NCI-H2081 (cell line): Measurements from ENCODE around the gene SNAPC2.
"Not testable (repeated sequence)": the region's sequence is repeated elsewhere in the genome, so short reads cannot be mapped to it uniquely, and the experiment has no call there.

Experiments
- DNase-seq, 2 experiments: peaks; one replicate each; lab custom pipeline; 2025; lab: John Stamatoyannopoulos, UW

The SNAPC2 gene

GRCh38 chr19:7909471-7910067, 10.6 kb upstream of the SNAPC2 start:
- DNase-seq: no peak

- no peak for DNase-seq
Observed at GRCh38 chr19:7910321-7911161, 9.6 kb upstream of the SNAPC2 start.

GRCh38 chr19:7911508-7912143, 8.5 kb upstream of the SNAPC2 start:
- no peak for DNase-seq

GRCh38 chr19:7912144-7912696, 7.9 kb upstream of the SNAPC2 start:
- no peak for DNase-seq

- DNase-seq: no peak
Observed at GRCh38 chr19:7912697-7913564, 7.2 kb upstream of the SNAPC2 start.

GRCh38 chr19:7913652-7914051, 6.5 kb upstream of the SNAPC2 start:
- DNase-seq: no peak

GRCh38 chr19:7914099-7914498, 6.0 kb upstream of the SNAPC2 start:
- no peak for DNase-seq

- no peak for DNase-seq
Observed at GRCh38 chr19:7914598-7915045, 5.5 kb upstream of the SNAPC2 start, which contains the start of gene TGFBR3L. TSS of gene TGFBR3L (plus strand) at chr19:7914830.

GRCh38 chr19:7915250-7916102, 4.7 kb upstream of the SNAPC2 start:
- no peak for DNase-seq

GRCh38 chr19:7916103-7916954, 3.8 kb upstream of the SNAPC2 start:
- peak; percentile 14 to 58 for DNase-seq

- no peak for DNase-seq
Observed at GRCh38 chr19:7916955-7917266, 3.2 kb upstream of the SNAPC2 start.

- peak; percentile 25 to 51 for DNase-seq
Observed at GRCh38 chr19:7917267-7918061, 2.7 kb upstream of the SNAPC2 start.

GRCh38 chr19:7918062-7918614, 2.0 kb upstream of the SNAPC2 start:
- DNase-seq: not testable (repeated sequence)

GRCh38 chr19:7918615-7919421, 1.3 kb upstream of the SNAPC2 start:
- DNase-seq: no peak

GRCh38 chr19:7920519-7921301, 572 bp downstream of the SNAPC2 start:
- DNase-seq: peak; percentile 82 to 94

GRCh38 chr19:7921302-7921966, 1.3 kb downstream of the SNAPC2 start:
- DNase-seq: no peak
